GM18870 (cell line): Measurements from ENCODE around the gene MLLT6.
"Not testable (repeated sequence)": the region's sequence is repeated elsewhere in the genome, so short reads cannot be mapped to it uniquely, and the experiment has no call there.

Experiments
- ATAC-seq: cut with Tn5 transposase; IDR thresholded peaks from one replicate; pipeline ENCODE4 v1.9.1; 2021; ENCODE audit warnings: moderate library complexity; ENCODE audit not compliant: unreplicated experiment

The MLLT6 gene

GRCh38 chr17:38725066-38725465, 20.0 kb downstream of the MLLT6 start:
- no peak for ATAC-seq

- not testable (repeated sequence) for ATAC-seq
Observed at GRCh38 chr17:38726145-38726544, 21.1 kb downstream of the MLLT6 start.

GRCh38 chr17:38727736-38728135, 22.7 kb downstream of the MLLT6 start:
- no peak for ATAC-seq

GRCh38 chr17:38728290-38728831, 23.3 kb downstream of the MLLT6 start:
- ATAC-seq: no peak

- no peak for ATAC-seq
Observed at GRCh38 chr17:38729368-38729885, 24.4 kb downstream of the MLLT6 start.

- ATAC-seq: no peak
Observed at GRCh38 chr17:38729886-38730525, 24.9 kb downstream of the MLLT6 start, which contains the start of gene CISD3. Gene CISD3, plus strand, starts transcription at chr17:38730341. Its CDS starts 18 bp downstream, at chr17:38730359.

GRCh38 chr17:38730526-38731379, 25.7 kb downstream of the MLLT6 start:
- no peak for ATAC-seq

GRCh38 chr17:38731526-38732294, 26.6 kb downstream of the MLLT6 start:
- no peak for ATAC-seq

- ATAC-seq: no peak
Observed at GRCh38 chr17:38732376-38733281, 27.6 kb downstream of the MLLT6 start.

- ATAC-seq: no peak
Observed at GRCh38 chr17:38733282-38733981, 28.4 kb downstream of the MLLT6 start.

- no peak for ATAC-seq
Observed at GRCh38 chr17:38733982-38734973, 29.2 kb downstream of the MLLT6 start.

- ATAC-seq: no peak
Observed at GRCh38 chr17:38735161-38735997, 30.3 kb downstream of the MLLT6 start.

- ATAC-seq: no peak
Observed at GRCh38 chr17:38738007-38738662, 33.1 kb downstream of the MLLT6 start.

GRCh38 chr17:38738686-38739085, 33.6 kb downstream of the MLLT6 start:
- ATAC-seq: no peak

GRCh38 chr17:38739305-38739704, 34.2 kb downstream of the MLLT6 start:
- no peak for ATAC-seq

GRCh38 chr17:38740044-38740443, 35.0 kb downstream of the MLLT6 start:
- ATAC-seq: no peak

GRCh38 chr17:38740806-38741205, 35.7 kb downstream of the MLLT6 start:
- ATAC-seq: no peak
